OCI-LY7 (cell line): ENCODE measurements around the gene NIT1. TPM values are rescaled to one million over a fixed set of nuclear protein-coding genes. Genes with fewer than 3 reads are reported as not detected.

ENCODE experiments used
- BruUV-seq: library from RNA; stranded (reverse); fragments of 400-500 nt; replicated peaks from 2 replicates; lab custom pipeline; 2021; lab: Mats Ljungman, UMichigan
- CTCF ChIA-PET: fragments of 300-600 bp; sonication (Branson Sonifier 250); formaldehyde crosslinking; loops from one replicate; lab custom pipeline; 2022; ENCODE audit warnings: antibody characterized with exemption; ENCODE audit not compliant: unreplicated experiment; lab: Charles Lee
- POLR2A ChIA-PET: fragments of 300-600 bp; sonication (Branson Sonifier 250); formaldehyde crosslinking; loops from one replicate; lab custom pipeline; 2022; ENCODE audit warnings: antibody characterized with exemption; lab: Charles Lee
- DNase-seq: peaks from one replicate; pipeline ENCODE4 v3.0.0-alpha.2; 2015; ENCODE audit warnings: low spot score
- H2AFZ ChIP-seq: fragments of 200-600 bp; sonication (generic), shearing (Covaris generic); 2 replicates; pipeline ENCODE4 v1.6.1; 2014; ENCODE audit warnings: mild to moderate bottlenecking, antibody characterized with exemption, low read length, moderate library complexity
- H3K27ac ChIP-seq: fragments of 200-600 bp; sonication (generic); 2 replicates; pipeline ENCODE4 v1.5.1; 2014; ENCODE audit warnings: mixed run types, low read depth, mild to moderate bottlenecking, moderate library complexity, low read length, inconsistent platforms; ENCODE audit not compliant: poor library complexity, severe bottlenecking
- H3K36me3 ChIP-seq: fragments of 200-600 bp; sonication (generic); 2 replicates; pipeline ENCODE4 v1.6.1; 2014; ENCODE audit warnings: mild to moderate bottlenecking, antibody characterized with exemption, low read length, moderate library complexity, mixed read lengths; ENCODE audit not compliant: insufficient read depth
- H3K4me1 ChIP-seq: fragments of 200-600 bp; sonication (generic); 2 replicates; pipeline ENCODE4 v1.5.1; 2014; ENCODE audit warnings: mild to moderate bottlenecking, low read length; ENCODE audit not compliant: insufficient read depth, poor library complexity, severe bottlenecking
- H3K4me2 ChIP-seq: fragments of 200-600 bp; sonication (generic); 2 replicates; pipeline ENCODE4 v1.6.1; 2014; ENCODE audit warnings: mild to moderate bottlenecking, low read length
- H3K4me3 ChIP-seq: fragments of 200-600 bp; sonication (generic); 2 replicates; pipeline ENCODE4 v1.5.1; 2014; ENCODE audit warnings: mild to moderate bottlenecking, low read depth, low read length; ENCODE audit not compliant: poor library complexity, severe bottlenecking
- H3K79me2 ChIP-seq: fragments of 200-600 bp; sonication (generic); 2 replicates; pipeline ENCODE4 v1.6.1; 2016; ENCODE audit warnings: low read depth, mild to moderate bottlenecking, low read length, moderate library complexity, mixed read lengths; ENCODE audit not compliant: insufficient read depth
- H3K9me2 ChIP-seq: fragments of 200-600 bp; sonication (generic); 2 replicates; pipeline ENCODE4 v1.6.1; 2016; ENCODE audit warnings: mild to moderate bottlenecking, low read length, mixed read lengths; ENCODE audit not compliant: insufficient read depth
- H3K9me3 ChIP-seq: fragments of 200-600 bp; sonication (generic); 2 replicates; pipeline ENCODE4 v1.6.1; 2014; ENCODE audit warnings: mild to moderate bottlenecking, mixed run types, low read length, mixed read lengths
- H4K20me1 ChIP-seq: fragments of 200-600 bp; sonication (generic); 2 replicates; pipeline ENCODE4 v1.6.1; 2014; ENCODE audit warnings: mild to moderate bottlenecking, antibody characterized with exemption, low read length, moderate library complexity, mixed read lengths; ENCODE audit not compliant: insufficient read depth
- CTCF ChIP-seq: fragments of 200-600 bp; sonication (generic); conservative IDR thresholded peaks from 2 replicates; pipeline ENCODE4 v1.5.1; 2014; ENCODE audit warnings: mild to moderate bottlenecking, antibody characterized with exemption, low read length, moderate library complexity, mixed read lengths
- EZH2phosphoT487 ChIP-seq: fragments of 200-600 bp; sonication (generic); IDR thresholded peaks from 2 replicates; pipeline ENCODE4 v1.6.1; 2018; ENCODE audit warnings: low read depth, borderline replicate concordance, mild to moderate bottlenecking, mixed run types, antibody characterized with exemption, low read length, moderate library complexity, mixed read lengths
- intact Hi-C: fragments of 100-400 bp; cut with micrococcal nuclease; formaldehyde crosslinking; loops from one replicate; pipeline ENCODE4 v1.10.0; 2022; ENCODE audit not compliant: unreplicated experiment
- total RNA-seq, 2 experiments: library from RNA; depleted of rRNA in 1 of 2; stranded (reverse); fragments of >200 nt in 1 of 2; shearing (Covaris generic) in 1 of 2; gene quantifications; 2 replicates each; pipeline ENCODE4 v1.2.3, GENCODE V29; 2014 to 2022

The NIT1 gene
- total RNA-seq, 2 experiments from 2014 or later: 42.7 to 46.5 TPM

- intact Hi-C loops: no loop called here
- POLR2A ChIA-PET: interaction anchor here (0.6 kb wide), 1 partner anchor 103 kb away, joined by 5 read pairs; no protein-coding TSS in a partner anchor
- Histone ChIP-seq H3K4me1 (peaks cover 23% of the 10 kb centered on the region), H3K4me2 (no peak overlapping the region), H3K27ac (no peak overlapping the region), H2AFZ (no peak overlapping the region), H4K20me1 (no peaks in the 10 kb centered on the region), H3K79me2 (peaks cover 26% of the 10 kb centered on the region; the same call in 1 of the 2 replicates), H3K4me3 (no peak overlapping the region), H3K36me3 (peaks cover 68% of the 10 kb centered on the region), H3K9me3 (no peaks in the 10 kb centered on the region), H3K9me2 (no peaks in the 10 kb centered on the region)
- DNase-seq: no peak
- BruUV-seq: no TSS peak
- TF ChIP-seq EZH2phosphoT487: no peak
- TF ChIP-seq CTCF: no peak
- CTCF ChIA-PET: interaction anchor here (0.9 kb wide), 1 partner anchor 127 kb away, joined by 4 read pairs; no protein-coding TSS in a partner anchor
Observed at GRCh38 chr1:161128591-161129420, 10.9 kb downstream of the NIT1 start.

GRCh38 chr1:161130266-161130665 lies 12.4 kb downstream of the NIT1 start:
- no peaks in the 10 kb centered on the region for H3K9me2 ChIP-seq
- H2AFZ ChIP-seq: no peak overlapping the region
- ChIA-PET POLR2A (no interaction called here), CTCF (no interaction called here)
- H3K36me3 ChIP-seq: peaks cover 53% of the 10 kb centered on the region
- H3K9me3 ChIP-seq: no peaks in the 10 kb centered on the region
- no peak overlapping the region for H3K4me3 ChIP-seq
- H3K4me1 ChIP-seq: peaks cover 24% of the 10 kb centered on the region
- H3K79me2 ChIP-seq: peaks cover 28% of the 10 kb centered on the region; the same call in 1 of the 2 replicates
- DNase-seq: no peak
- no peaks in the 10 kb centered on the region for H4K20me1 ChIP-seq
- BruUV-seq: no TSS peak
- H3K4me2 ChIP-seq: peak overlapping the region; percentile 85
- H3K27ac ChIP-seq: no peak overlapping the region
- TF ChIP-seq EZH2phosphoT487 (no peak), CTCF (no peak)
- intact Hi-C loops: no loop called here
